Ovary (tissue), 3 donors: ENCODE data around the gene ARID4A.

ENCODE experiments used
- POLR2A ChIP-seq: fragments of 450-650 bp; IDR thresholded peaks from one replicate; pipeline ENCODE4 v1.6.1; 2017; ENCODE audit warnings: antibody characterized with exemption, mild to moderate bottlenecking, moderate library complexity
- TF ChIP-seq, protein P1 (sequence below), 3 donors: fragments of 450-650 bp in 2 of 3; fragments of 200-600 bp in 1 of 3; IDR thresholded peaks; one replicate each; pipeline versions ENCODE4 v1.5.1 to v1.8.0; 2016 to 2022; ENCODE audit warnings: antibody characterized with exemption in 3 of 3, mild to moderate bottlenecking in 1 of 3
- donor health status: DM: no; HTN: no; CAD: no.

DNA sequence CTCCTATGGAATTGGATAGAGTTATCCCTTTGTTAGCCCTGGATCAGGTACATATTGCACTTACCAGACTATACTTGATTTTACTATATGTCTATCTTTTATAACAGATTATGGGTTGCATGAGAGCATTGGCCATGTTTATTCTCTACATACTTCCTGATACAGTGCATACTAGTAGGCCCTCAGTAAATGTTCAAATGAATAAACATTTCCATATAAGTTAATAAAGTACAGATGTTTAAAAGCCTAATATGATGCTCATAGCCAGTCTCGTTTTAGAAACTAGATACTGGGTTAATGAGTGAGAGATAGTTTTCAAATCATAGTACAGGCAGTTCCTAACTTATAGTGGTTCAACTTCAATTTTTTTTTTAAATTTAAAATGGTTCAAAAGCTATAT, 57.9 kb downstream of the ARID4A start:
- TF ChIP-seq, protein P1, sequence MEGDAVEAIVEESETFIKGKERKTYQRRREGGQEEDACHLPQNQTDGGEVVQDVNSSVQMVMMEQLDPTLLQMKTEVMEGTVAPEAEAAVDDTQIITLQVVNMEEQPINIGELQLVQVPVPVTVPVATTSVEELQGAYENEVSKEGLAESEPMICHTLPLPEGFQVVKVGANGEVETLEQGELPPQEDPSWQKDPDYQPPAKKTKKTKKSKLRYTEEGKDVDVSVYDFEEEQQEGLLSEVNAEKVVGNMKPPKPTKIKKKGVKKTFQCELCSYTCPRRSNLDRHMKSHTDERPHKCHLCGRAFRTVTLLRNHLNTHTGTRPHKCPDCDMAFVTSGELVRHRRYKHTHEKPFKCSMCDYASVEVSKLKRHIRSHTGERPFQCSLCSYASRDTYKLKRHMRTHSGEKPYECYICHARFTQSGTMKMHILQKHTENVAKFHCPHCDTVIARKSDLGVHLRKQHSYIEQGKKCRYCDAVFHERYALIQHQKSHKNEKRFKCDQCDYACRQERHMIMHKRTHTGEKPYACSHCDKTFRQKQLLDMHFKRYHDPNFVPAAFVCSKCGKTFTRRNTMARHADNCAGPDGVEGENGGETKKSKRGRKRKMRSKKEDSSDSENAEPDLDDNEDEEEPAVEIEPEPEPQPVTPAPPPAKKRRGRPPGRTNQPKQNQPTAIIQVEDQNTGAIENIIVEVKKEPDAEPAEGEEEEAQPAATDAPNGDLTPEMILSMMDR (IDR thresholded peaks at IDR 0.05), result no peak
- TF ChIP-seq POLR2A, result no peak
